B cell (primary cell): ENCODE results near the gene C6orf47. TPM values are rescaled to one million over a fixed set of nuclear protein-coding genes. Genes with fewer than 3 reads are reported as not detected.
A peak's percentile ranks its signal among the peaks of the same experiment; 100 is the strongest.

Experiments used
- ATAC-seq: fragments of 200-7000 bp; cut with Tn5 transposase; one replicate; pipeline ENCODE4 v1.10.0; 2021; ENCODE audit warnings: low read depth, mild to moderate bottlenecking, moderate number of reproducible peaks, moderate library complexity
- CTCF ChIA-PET: fragments of 350-600 bp; sonication (Branson Sonifier 250); formaldehyde crosslinking; loops from one replicate; lab custom pipeline; 2021; ENCODE audit warnings: antibody characterized with exemption, inconsistent platforms; lab: Charles Lee
- POLR2A ChIA-PET: fragments of 350-600 bp; sonication (Branson Sonifier 250); formaldehyde crosslinking; loops from one replicate; lab custom pipeline; 2021; ENCODE audit warnings: antibody characterized with exemption; lab: Charles Lee
- DNase-seq: peaks from one replicate; pipeline ENCODE4 v3.0.0; 2013
- H2AFZ ChIP-seq: 2 replicates; pipeline ENCODE4 v1.6.1; 2012; ENCODE audit warnings: mild to moderate bottlenecking, low read depth, low read length; ENCODE audit not compliant: insufficient read depth, poor library complexity, severe bottlenecking
- H3K27ac ChIP-seq, 2 donors: 1 replicate in 1 of 2; 2 replicates in 1 of 2; pipeline ENCODE4 v1.5.1; 2012 to 2013; ENCODE audit warnings: low read length in 2 of 2, mild to moderate bottlenecking in 2 of 2, moderate library complexity in 1 of 2
- H3K27me3 ChIP-seq, 4 experiments: fragments of 200-600 bp in 1 of 4; sonication (generic) in 1 of 4; replicated peaks in 1 of 4; 1 replicate in 2 of 4; 2 replicates in 2 of 4; pipeline versions ENCODE4 v1.6.1 to v1.7.0; 2013 to 2016; ENCODE audit warnings: low read length in 3 of 4, mild to moderate bottlenecking in 2 of 4, mixed read lengths in 1 of 4, moderate library complexity in 1 of 4; ENCODE audit not compliant: insufficient read depth in 4 of 4, control insufficient read depth in 3 of 4; ENCODE audit errors: control extremely low read depth in 1 of 4
- H3K36me3 ChIP-seq, 2 experiments: replicated peaks in 1 of 2; 1 replicate in 1 of 2; 2 replicates in 1 of 2; pipeline versions ENCODE4 v1.6.1 to v1.7.1; 2013; ENCODE audit warnings: low read length in 1 of 2; ENCODE audit not compliant: insufficient read depth in 2 of 2, control insufficient read depth in 1 of 2; ENCODE audit errors: control extremely low read depth in 1 of 2, extremely low read depth in 1 of 2
- H3K4me1 ChIP-seq, 2 donors: fragments of 200-600 bp in 1 of 2; sonication (generic) in 1 of 2; 1 replicate in 1 of 2; 2 replicates in 1 of 2; pipeline versions ENCODE4 v1.5.1 to v1.6.1; 2013 to 2017; ENCODE audit warnings: low read length in 2 of 2; ENCODE audit not compliant: control insufficient read depth in 2 of 2, insufficient read depth in 2 of 2
- H3K4me2 ChIP-seq: replicated peaks from 2 replicates; pipeline ENCODE3; 2012; ENCODE audit warnings: mild to moderate bottlenecking, low read depth, low read length; ENCODE audit not compliant: poor library complexity, severe bottlenecking
- H3K4me3 ChIP-seq, 5 experiments: fragments of 200-600 bp in 1 of 5; sonication (generic) in 1 of 5; 1 replicate in 3 of 5; 2 replicates in 2 of 5; pipeline versions ENCODE4 v1.5.1 to v1.7.0; 2011 to 2016; ENCODE audit warnings: low read length in 4 of 5, mild to moderate bottlenecking in 4 of 5, low read depth in 2 of 5, control low read depth in 1 of 5, moderate library complexity in 1 of 5; ENCODE audit not compliant: insufficient read depth in 1 of 5; ENCODE audit errors: control extremely low read depth in 1 of 5, extremely low read depth in 1 of 5
- H3K79me2 ChIP-seq: fragments of 200-600 bp; sonication (generic); one replicate; pipeline ENCODE4 v1.6.0; 2016; ENCODE audit warnings: low read length; ENCODE audit not compliant: control insufficient read depth, insufficient read depth
- H3K9ac ChIP-seq: fragments of 200-600 bp; sonication (generic); 2 replicates; pipeline ENCODE4 v1.6.1; 2017; ENCODE audit warnings: mild to moderate bottlenecking, low read length, moderate library complexity
- H3K9me3 ChIP-seq, 3 donors: one replicate each; pipeline versions ENCODE4 v1.6.1 to v1.7.1; 2013; ENCODE audit warnings: low read length in 2 of 3; ENCODE audit not compliant: control insufficient read depth in 2 of 3, insufficient read depth in 1 of 3; ENCODE audit errors: control extremely low read depth in 1 of 3
- H4K20me1 ChIP-seq: 2 replicates; pipeline ENCODE4 v1.6.0; 2012; ENCODE audit warnings: mild to moderate bottlenecking, low read length; ENCODE audit not compliant: insufficient read depth, control insufficient read depth, poor library complexity, severe bottlenecking
- H3K27ac Mint-ChIP-seq: one replicate; pipeline ENCODE4 v1.8.0; 2021; ENCODE audit warnings: mixed read lengths
- H3K27me3 Mint-ChIP-seq: one replicate; pipeline ENCODE4 v1.8.0; 2021; ENCODE audit warnings: mixed read lengths
- H3K4me1 Mint-ChIP-seq: one replicate; pipeline ENCODE4 v1.8.0; 2021; ENCODE audit warnings: mixed read lengths
- H3K4me3 Mint-ChIP-seq: one replicate; pipeline ENCODE4 v1.8.0; 2021; ENCODE audit warnings: mixed read lengths
- H3K9me3 Mint-ChIP-seq: one replicate; pipeline ENCODE4 v1.8.0; 2022; ENCODE audit warnings: mixed read lengths; ENCODE audit not compliant: insufficient read depth
- CTCF ChIP-seq: fragments of 200-600 bp; IDR thresholded peaks from one replicate; pipeline ENCODE4 v1.8.0; 2022; ENCODE audit warnings: antibody characterized with exemption, mild to moderate bottlenecking
- EZH2 ChIP-seq: IDR thresholded peaks from 2 replicates; pipeline ENCODE4 v1.6.1; 2012; ENCODE audit warnings: borderline replicate concordance, low read depth, mild to moderate bottlenecking, moderate library complexity, low read length; ENCODE audit not compliant: insufficient read depth, poor library complexity, severe bottlenecking
- WGBS: methylation state at CpG from one replicate; pipeline ENCODE4 v1.1.5; 2013; ENCODE audit warnings: missing lambda C conversion rate; ENCODE audit not compliant: insufficient coverage; 5-methylcytosine and 5-hydroxymethylcytosine counted together
- intact Hi-C: fragments of 100-400 bp; cut with micrococcal nuclease; formaldehyde crosslinking; loops from one replicate; pipeline ENCODE4 v1.10.0; 2022
- polyA plus RNA-seq: library from polyadenylated mRNA; depleted of rRNA; stranded (reverse); fragments of >200 nt; gene quantifications from 2 replicates; pipeline ENCODE4 v1.2.3, GENCODE V29; 2012
- total RNA-seq, 2 donors: library from RNA; stranded (reverse); fragments of 120-200 nt in 1 of 2; gene quantifications; 1 replicate in 1 of 2; 2 replicates in 1 of 2; pipeline versions ENCODE4 v1.2.3 to v1.2.4, GENCODE V29; 2013 to 2022

C6orf47 gene
- total and polyA plus RNA-seq, 2 donors (not counting 1 experiment from before 2014, with no cell fraction given), result 7.6 to 34.0 TPM

- 96% methylated on average over 6 of the region's 11 CpGs for WGBS
- Histone ChIP-seq H3K4me3 (no peak overlapping the region), H4K20me1 (no peaks in the 10 kb centered on the region), H3K4me1 (peaks cover 10 to 18% of the 10 kb centered on the region in 2 donors), H3K79me2 (no peaks in the 10 kb centered on the region), H2AFZ (no peak overlapping the region), H3K36me3 (peaks cover 0 to 81% of the 10 kb centered on the region in 2 experiments), H3K4me2 (peak overlapping the region; percentile 36), H3K9ac (no peak overlapping the region), H3K9me3 (no peaks in the 10 kb centered on the region), H3K27me3 (no peaks in the 10 kb centered on the region), H3K27ac (peak overlapping the region in 1 of 2 donors; percentile 32)
- no peaks in the 10 kb centered on the region for H3K9me3 Mint-ChIP-seq
- no peak overlapping the region for H3K4me3 Mint-ChIP-seq
- no peak for TF ChIP-seq EZH2
- no peak for TF ChIP-seq CTCF
- H3K27ac Mint-ChIP-seq, result peak overlapping the region; percentile 56
- CTCF ChIA-PET, result no interaction called here
- intact Hi-C loops, result no loop called here
- no peak for DNase-seq
- ATAC-seq, result no peak
- POLR2A ChIA-PET, result interaction anchor here (0.5 kb wide), 1 partner anchor 160 kb away, joined by 6 read pairs; no protein-coding TSS in a partner anchor
- H3K27me3 Mint-ChIP-seq, result no peaks in the 10 kb centered on the region
- H3K4me1 Mint-ChIP-seq, result peaks cover 17% of the 10 kb centered on the region
Measured at GRCh38 chr6:31689249-31690110, 28.9 kb upstream of the C6orf47 start.
